Astrocyte of the hippocampus (primary cell): Measurements from ENCODE around the gene ZNF688.
"Not testable (repeated sequence)": the region's sequence is repeated elsewhere in the genome, so short reads cannot be mapped to it uniquely, and the experiment has no call there.

ENCODE experiments used
- DNase-seq: peaks from one replicate; pipeline ENCODE4 v3.0.0; 2011; ENCODE audit warnings: low read depth, low spot score

The ZNF688 gene

DNA sequence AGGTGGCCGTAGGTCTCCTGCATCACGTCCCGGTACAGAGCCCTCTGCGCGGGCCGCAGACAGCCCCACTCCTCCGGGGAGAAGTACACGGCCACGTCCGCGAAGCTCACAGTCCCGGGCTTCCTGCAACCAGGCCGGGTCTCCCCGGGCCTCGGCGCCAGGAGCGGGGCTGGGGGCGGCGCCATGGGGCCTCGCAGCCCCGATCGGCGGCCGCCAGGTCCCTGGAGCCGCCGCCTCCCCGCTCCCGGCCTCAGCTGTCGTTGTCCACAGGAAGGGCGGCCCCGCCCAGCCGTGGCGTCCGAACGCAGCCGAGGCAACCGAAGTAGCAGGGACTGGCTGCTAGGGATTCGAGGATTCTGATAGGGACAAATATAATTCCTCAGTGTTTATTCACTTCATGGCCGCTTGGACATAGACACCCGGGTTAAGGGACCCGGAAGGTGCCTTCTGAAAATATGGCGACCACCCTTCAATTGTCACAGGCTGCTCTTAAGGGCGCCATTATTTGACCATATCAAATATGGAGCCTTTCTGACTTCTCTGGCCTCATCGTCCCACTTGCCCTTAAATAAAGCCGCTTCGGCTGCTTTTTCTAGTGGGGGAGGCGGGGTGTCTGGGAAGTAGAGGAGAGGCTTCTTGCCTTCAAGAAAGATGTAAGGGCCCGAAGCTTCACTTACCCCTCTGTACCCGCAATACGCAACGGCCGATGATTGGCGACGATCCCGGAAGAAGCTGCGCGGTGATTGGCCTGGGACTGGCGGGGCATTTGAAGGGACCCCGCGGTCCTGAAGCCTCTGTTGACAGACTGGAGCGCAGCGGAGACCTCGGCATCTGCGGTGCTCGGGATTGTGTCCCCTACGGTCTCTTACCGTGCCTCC, at the start of gene ZNF688:
Gene ZNF688, minus strand, starts transcription at position 270 of the 878 bp plus-strand sequence. Its CDS starts 85 bp downstream, at position 185.
- peak; percentile 97 for DNase-seq

DNA sequence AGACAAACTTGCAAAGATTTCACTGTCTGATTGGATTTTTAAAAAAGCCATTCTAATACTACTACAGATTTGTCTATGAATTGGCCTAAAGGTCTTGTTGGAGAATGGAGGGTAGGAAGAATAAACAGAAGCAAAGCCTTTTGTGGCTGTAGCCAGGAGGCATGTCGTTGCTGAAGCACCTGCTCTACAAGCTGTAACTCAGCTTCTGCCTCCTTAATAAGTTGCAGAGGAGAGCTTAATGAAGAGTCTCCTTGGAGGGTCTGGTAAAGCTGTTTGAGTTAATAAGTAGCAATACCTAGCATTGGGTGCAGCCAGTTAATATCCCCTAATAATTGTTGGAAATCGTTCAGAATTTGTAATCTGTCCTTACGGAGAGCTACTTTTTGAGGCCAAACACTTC, 48.7 kb upstream of the ZNF688 start:
- DNase-seq, result no peak

DNA sequence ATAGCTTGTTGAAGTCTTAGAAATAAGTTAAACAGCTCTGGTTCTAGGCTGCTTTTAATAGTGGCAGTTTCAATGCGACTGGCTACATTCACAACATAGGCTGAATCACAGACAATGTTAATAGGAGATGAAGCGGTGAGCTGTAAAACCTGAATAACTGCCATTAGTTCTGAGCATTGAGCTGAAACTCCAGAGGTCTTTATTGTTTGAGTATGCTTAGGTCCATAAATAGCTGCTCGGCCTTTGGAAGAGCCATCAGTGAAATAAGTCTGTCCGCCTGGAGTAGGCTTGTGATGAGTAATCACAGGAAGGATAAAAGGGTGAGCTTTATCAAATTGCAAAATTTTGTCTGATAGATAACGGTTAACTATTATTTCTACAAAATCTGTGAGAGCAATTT, 48.1 kb upstream of the ZNF688 start:
- no peak for DNase-seq

DNA sequence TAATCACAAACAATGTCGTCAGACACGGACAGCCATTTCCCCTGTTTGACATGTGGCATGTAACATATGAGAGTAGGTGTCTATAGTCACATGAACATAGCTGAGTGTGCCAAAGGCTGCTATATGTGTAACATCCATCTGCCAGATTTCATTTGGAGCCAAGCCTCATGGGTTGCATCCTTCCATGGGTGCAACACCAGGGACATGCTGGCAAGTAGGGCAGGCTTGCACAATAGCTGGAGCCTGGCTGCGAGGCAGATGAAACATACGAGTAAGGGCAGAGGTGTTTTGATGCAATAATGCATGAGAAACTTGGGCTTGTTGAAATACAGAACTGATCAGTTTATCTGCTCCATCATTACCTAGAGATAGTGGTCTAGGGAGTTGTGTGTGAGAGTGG, 47.7 kb upstream of the ZNF688 start:
- DNase-seq, result no peak

DNA sequence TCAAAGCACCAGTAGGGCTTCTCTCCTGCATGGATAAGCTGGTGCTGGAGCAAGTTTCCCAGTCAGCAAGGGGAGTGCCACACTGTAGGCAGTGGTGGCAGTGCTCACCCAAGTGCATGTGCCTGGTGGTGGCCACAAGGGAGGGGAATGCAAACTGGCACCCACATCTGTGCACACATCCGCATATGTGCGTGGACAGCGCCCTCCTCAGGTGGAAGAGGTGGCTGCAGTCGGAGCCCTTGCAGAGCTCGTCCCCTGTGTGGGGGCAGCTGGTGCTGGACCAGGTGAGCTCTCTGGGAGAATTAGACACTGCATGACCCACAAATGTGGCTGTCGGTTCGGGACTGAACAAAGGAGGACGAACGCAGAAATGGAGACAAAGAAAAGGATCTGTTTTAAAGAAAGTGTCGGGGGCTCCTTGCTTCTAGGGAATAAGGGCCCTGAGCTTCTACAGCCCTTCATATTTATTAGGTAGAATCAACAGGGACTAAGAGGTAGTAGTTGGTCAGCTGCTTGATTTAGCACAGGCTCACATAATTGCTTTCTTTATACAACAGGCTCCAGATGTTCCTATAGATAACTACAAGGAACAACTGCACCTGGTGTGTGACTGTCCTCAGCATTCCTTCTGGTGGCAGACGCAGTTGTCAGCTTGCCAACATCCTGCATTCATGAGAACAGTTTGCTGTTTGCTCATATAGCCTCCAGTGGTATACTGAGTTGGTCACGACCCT, 44.0 kb upstream of the ZNF688 start:
- peak; percentile 32 for DNase-seq

DNA sequence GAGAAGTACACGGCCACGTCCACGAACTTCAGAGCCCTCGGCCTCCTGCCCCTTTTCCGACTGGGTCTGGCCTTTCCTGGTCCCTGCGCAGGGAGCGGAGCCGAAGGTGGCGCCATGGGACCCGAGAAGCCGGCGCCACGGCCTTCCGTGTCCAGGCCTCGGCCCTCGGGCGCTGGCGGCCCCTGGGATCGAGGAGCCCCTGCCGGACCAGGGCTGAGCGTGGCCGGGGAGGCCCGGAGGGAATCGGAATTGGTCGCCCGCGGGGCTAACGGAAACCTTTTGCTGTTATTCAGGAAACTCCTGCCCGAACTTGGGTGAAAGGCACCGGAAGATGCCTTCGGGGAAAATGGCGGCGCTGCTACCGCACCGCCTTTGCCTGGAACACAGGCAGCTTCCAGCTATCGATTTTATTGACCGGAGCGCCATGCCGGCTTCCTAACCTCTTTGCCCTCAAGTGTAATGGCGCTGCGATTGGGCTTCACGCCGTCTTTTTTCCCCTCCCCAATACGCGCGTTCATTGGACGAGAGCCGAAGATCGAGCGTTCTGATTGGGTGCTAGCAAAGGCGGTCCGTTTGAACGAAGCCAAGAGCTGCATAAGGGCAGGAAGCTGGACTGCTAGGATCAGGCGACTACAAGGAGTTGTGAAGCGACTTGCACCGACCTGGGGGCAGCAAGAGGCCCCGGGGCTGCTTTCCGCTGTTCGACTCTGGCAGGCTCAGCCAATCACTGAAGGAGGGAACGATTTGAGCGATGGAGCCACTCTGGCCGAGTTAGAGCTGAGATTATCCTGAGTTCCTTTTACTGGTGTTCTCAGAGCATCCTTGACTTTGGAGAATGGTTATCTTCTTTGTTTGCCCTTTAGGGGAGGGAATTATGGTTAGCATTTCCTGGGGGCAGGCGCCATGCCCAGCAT, 38.7 kb upstream of the ZNF688 start, which contains the start of gene ZNF689:
Gene ZNF689, minus strand, starts transcription at position 464 of the 914 bp plus-strand sequence. Its CDS starts 348 bp downstream, at position 116.
- peak; percentile 98 for DNase-seq

DNA sequence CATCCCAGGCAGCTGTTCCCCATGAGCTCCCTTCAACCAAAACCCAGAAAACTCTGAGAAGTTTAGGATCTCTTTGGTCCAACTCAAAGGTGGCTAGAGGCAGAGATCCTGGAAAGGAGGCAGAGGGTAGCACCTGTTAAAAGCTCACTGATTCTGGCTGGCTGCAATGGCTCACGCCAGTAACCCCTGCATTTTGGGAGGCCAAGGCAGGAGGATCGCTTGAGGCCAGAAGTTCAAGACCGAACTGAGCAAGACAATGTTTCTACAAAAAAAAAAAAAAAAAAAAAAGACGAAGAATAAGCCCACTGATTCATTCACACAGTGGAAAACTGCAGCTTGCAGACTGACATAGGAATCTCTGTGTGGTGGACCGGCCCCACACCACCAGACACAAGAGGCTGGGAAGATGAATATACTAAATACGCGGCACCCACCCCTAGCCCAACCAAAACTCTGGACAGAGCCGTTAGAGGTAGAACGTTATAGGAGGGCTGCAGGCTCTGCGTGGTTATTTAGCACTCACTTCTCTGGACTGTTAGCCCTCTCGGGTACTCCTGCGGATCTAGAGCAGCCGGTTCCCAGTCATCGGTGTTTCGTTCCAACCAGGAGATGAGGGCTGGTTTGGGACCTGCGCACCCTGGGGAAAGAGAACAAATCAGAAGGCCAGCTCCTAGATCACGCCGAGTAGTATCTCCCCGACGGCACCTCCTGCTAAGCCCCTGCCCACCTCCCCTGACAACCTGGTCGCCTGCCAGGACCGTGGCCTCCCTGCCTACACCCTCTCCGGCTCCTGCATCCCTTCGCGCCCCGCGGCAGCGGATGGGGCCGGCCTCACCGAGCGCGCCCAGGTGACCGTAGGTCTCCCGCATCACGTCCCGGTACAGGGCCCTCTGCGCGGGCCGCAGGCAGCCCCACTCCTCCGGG, 37.8 kb upstream of the ZNF688 start:
- DNase-seq, result peak; percentile 78

DNA sequence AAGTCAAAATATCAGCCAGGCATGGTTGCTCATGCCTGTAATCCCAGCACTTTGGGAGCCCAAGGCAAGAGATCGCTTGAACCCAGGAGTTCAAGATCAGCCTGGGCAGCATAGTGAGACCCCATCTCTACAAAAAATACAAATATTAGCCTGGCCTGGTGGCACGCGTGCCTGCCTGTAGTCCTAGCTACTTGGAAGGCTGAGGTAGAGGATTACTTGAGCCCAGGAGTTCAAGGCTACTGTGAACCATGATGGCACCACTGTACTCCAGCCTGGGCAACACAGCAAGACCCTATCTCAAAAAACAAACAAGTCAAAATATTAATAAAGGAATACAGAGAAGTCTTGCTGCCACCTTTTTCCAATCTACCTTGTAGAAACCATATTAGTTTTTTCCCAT, 34.5 kb upstream of the ZNF688 start:
- DNase-seq, result no peak

DNA sequence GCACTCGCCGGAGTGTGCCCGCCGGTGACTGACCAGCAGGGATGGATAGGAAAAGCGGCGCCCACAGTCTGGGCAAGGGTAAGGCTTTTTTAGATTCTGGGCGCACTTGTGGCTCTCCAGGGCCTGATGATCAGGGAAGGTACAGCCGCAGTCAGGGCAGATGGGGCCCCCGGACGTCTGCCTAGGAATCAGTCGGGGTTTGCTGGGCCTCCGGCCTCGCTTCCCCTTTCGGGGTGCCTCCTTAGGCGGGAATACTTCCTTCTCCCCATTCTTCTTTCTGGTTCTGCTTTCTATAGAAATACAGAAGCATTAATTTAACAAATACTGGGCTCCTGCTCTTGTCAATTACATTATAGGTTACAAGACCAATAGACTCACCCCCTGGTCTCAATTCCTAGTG, 33.6 kb upstream of the ZNF688 start:
- DNase-seq, result no peak

DNA sequence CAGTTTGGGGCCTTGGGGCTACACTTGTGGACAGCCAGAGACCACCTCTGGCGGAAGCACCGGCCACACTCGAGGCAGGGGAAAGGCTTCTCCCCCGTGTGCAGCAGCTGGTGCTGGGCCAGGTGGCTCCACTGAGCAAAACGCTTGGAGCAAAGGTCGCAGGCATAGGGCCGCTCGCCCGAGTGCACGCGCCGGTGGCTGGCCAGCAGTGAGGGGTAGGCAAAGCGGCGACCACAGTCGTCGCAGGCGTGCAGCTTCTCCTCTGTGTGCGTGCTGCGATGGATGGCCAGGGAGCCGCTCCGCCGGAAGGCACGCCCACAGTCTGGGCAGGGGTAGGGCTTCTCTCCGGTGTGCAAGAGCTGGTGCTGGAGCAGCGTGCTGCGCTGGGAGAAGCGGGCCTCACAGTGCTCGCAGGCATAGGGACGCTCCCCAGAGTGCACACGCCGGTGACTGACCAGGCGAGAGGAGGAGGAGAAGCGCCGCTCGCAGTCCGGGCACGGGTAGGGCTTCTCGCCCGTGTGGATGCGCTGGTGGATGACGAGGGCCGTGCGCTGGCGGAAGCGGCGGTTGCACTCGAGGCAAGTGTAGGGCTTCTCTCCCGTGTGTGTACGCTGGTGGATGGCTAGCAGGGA, 32.9 kb upstream of the ZNF688 start:
- DNase-seq, result no peak

DNA sequence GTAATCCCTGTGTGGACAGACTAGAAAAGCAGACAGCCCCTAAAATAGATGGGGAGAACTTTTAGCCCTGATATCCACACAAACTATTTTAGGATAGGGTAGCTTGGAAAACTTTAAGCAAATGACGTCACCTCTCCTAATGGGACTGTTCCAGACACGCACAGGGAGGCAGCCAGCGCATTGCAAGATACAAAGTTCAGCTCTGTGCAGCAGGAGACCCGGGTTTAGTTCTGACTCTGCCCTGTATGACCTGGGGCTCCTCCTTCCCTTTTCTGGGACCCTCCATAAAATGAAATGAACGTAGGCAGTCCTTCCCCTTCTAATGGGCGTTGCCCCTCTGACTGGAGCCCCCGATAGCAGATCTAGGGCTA, 32.4 kb upstream of the ZNF688 start:
- no peak for DNase-seq

DNA sequence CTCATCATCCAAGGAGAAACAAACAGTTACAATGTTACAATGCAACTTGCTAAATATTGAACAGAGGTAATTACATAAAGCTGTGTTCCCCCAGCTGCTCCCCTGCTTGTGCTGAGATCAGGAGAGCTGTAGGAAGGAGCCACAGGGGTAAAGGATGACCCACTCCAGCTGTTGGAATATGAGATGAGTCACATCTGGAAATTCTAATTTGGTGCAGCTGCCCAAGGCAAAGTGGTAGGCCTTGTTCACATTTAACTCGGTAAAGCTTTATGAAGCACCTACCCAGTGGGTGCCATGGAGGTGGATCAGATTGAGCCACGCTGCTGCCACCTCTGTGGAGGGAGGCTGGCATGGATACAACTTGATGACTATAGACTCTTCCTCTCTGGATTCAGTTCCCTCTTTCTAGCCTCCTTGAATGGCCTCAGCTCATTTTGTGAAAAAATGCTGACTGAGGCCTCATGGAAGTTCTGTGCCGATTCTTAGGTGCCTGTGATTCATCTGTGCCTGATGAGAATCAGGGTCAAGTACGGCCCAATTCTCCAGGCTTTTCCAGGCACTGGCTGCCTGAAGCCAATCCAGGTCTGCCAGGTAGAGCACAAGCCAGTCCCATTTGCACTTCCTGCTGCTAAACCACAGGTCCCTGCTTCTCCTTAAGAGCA, 31.2 kb upstream of the ZNF688 start:
- no peak for DNase-seq

DNA sequence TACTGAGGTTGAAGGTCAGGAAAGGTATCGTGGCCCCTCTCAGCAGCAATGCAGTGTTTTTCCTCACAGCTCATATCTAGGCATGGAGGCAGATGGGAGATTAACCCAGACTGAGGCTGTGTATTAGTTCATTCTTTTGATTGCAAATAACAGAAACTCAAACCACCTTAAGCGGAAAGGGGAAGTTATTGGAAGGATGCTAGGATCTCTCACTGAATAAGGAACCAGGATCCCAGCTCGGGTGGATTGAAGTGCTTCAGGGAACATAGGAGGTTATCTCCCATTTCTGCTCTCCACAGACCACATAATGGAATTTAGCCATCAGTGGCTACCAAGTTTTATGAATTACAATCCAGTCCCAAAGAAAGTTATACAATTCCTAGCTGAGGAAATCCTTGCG, 30.5 kb upstream of the ZNF688 start:
- no peak for DNase-seq

DNA sequence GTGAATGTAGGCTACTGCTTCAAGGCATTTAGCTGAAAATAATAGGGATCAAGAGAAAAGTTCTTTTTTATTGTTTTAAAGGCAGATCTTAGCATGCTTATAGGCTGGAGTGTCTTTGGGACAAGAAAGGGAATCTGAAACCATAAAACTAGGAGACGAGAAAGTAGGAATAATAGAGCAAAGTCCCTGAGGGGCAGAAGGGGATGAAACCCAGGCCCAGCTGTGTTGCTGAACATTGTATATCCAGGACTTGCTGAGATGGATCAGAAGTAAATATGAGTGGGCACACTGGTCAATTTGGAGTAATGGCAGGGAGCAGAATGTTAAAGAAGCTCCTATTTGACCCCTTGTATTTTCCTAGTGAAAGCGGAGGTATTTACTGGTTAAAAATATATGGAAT, 29.4 kb upstream of the ZNF688 start:
- DNase-seq, result no peak

DNA sequence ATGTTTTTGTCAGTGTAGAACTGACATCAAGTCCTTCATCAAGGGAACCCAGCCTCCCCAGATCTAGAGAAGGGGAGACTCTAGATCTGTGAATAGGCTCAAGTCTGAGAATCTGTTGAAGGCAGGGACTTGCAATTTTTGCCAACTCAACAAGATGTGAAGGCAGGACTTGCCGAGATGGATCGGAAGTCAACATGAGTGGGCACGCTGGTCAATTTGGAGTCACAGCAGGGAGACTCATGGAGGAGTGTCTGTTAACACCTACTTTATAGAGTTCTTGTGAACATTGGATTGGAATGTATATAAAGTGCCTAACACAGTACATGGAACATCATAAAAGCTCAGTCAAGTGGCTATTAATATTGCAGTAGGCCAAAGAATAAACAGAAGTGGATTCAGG, 28.7 kb upstream of the ZNF688 start:
- no peak for DNase-seq

DNA sequence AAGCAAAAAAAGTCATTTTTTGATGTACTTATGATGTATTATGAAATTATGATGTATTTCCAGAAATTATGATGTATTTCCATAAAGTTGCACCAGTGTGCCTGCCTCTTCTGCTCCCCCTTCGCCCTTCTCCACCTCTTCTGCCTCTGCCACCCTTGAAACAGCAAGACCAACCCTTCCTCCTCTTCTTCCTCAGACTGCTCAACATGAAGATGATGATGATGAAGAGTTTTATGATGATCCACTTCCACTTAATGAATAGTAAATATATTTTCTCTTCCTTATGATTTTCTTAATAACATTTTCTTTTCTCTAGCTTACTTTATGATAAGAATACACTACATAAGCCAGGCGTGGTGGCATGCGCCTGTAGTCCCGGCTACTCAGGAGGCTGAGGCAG, 21.4 kb upstream of the ZNF688 start:
- no peak for DNase-seq

DNA sequence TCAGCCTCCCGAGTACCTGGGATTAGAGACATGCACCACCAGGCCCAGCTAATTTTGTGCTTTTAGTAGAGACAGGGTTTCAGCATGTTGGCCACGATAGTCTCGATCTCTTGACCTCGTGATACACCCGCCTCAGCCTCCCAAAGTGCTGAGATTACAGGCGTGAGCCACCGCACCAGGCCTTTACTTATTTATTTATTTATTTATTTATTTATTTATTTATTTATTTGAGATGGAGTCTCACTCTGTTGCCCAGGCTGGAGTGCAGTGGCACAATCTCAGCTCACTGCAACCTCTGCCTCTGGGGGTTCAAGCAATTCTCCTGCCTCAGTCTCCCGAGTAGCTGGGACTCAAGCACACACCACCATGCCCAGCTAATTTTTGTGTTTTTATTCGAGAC, 19.4 kb upstream of the ZNF688 start:
- DNase-seq, result not testable (repeated sequence)

DNA sequence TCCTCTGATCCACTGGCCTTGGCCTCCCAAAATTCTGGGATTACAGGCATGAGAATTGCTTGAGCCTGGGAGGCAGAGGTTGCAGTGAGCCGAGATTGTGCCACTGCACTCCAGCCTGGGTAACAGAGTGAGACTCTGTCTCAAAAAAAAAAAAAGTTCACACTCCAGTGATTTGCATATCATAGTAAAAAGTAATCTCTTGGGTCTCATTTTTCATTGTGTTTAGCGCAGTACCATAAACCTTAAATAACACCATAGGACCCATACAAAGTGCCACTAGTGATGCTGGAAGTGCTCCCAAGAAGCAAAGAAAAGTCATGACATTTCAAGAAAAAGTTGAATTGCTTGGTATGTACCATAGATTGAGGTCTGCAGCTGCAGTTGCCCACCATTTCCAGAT, 18.1 kb upstream of the ZNF688 start:
- not testable (repeated sequence) for DNase-seq

DNA sequence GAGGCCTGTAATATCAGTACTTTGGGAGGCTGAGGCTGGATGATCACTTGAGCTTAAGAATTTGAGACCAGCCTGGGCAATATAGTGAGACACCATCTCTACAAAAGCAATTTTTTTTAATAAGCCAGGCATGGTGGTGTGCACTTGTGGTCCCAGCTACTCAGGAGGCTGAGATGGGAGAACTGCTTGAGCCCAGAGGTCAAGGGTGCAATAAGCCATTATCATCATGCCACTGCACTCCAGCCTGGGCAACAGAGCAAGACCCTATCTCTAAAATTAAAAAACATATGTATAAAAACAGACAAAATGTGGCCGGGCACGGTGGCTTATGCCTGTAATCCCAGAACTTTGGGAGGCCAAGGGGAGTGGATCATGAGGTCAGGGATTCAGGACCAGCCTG, 17.1 kb upstream of the ZNF688 start:
- no peak for DNase-seq
